GM12873 (cell line): ENCODE results near the gene RXFP4.

ENCODE experiments used
- CTCF ChIP-seq: IDR thresholded peaks from 2 replicates; pipeline ENCODE4 v1.5.1; 2012; ENCODE audit warnings: low read depth, mild to moderate bottlenecking, moderate library complexity, low read length, control low read depth; ENCODE audit not compliant: insufficient read depth; ENCODE audit errors: missing control alignments

Gene RXFP4

GRCh38 chr1:155967341-155968050 lies 26.1 kb downstream of the RXFP4 start:
- no peak for TF ChIP-seq CTCF

GRCh38 chr1:155968051-155968400 lies 26.6 kb downstream of the RXFP4 start:
- TF ChIP-seq CTCF, result no peak

DNA sequence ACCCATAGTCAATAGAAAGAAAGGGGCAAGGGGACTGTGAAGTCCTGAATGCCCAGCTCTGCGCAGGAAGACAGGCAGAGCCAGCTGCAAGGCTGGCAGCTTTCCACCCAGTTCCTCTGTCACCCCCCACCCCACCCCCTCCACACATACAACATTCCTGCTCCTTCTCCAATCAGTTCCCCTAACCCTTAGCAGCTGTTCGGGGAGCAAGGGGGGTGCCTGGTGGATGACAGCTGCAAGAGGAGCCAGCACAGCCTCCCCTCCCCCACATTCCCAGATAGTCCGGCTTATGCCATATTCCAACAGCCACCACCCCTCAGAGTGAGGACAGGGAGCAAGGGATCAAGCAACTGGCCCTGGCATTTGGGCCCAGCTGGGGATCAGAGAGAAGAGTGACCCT lies 27.2 kb downstream of the RXFP4 start:
- TF ChIP-seq CTCF, result no peak

GRCh38 chr1:155969377-155969791 lies 27.9 kb downstream of the RXFP4 start:
- TF ChIP-seq CTCF, result no peak

DNA sequence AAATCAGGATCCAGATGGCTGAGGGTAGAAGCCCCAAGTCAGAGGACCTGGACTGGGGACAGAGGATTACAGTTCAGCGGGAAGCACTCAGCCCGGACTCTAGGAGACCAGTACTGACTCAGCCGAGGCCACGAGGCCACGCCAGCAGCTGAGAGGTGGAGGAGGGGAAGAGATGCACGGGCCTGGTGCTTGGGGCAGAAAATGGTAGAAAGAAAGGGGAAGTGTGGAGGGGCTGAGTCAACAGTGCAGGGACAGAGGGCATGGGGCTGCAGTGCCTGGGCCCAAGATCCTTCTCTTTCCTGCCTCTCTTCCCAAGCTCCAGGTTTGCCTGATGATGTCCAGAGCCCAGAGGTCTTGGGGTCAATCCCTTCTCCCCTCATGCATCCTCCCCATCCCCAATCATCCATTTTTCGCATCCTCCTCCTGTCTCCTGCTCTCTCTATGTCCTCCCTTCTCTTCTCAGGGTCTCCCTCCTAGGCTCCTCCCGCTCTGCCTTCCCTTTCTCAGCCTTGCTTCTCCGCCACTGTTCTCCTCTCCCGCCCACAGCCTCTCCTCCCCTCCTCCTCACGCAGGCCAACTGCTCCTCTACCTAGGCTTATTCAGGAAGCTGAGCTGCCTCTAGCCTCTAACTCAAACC lies 29.2 kb downstream of the RXFP4 start:
- TF ChIP-seq CTCF, result no peak

- TF ChIP-seq CTCF, result no peak
These were observed 30.7 kb downstream of the RXFP4 start for GRCh38 chr1:155971910-155972809.

DNA sequence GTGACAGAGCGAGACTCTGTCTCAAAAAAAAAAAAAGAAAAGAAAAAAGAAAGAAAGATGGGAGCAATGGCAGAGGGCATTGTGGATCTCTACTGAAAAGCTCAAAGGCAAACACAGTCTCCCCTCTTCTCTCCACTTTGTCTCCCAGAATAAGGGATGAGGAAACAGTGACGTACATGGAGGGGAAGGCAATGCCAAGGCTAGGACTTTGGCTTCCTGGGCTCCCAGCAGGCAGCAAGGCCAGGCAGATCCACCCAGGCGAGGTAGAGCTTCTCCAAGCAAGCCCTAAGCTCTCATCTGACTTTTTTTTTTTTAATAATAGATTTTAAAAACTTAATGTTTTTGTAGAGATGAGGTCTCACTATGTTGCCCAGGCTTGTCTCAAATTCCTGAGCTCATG lies 32.3 kb downstream of the RXFP4 start:
- no peak for TF ChIP-seq CTCF
